Measurements from ENCODE around the gene GBP3. TPM values are rescaled to one million over a fixed set of nuclear protein-coding genes. Genes with fewer than 3 reads are reported as not detected.
"Not testable (repeated sequence)": the region's sequence is repeated elsewhere in the genome, so short reads cannot be mapped to it uniquely, and the experiment has no call there.

The GBP3 gene
- total and polyA plus RNA-seq, 2 donors (not counting 1 experiment from before 2014, with no cell fraction given) = 9.3 to 16.4 TPM

- no peak overlapping the region for H3K27ac Mint-ChIP-seq
- H3K79me2 ChIP-seq (ENCODE audit: control insufficient read depth, insufficient read depth, low read length) = no peaks in the 10 kb centered on the region
- H3K4me2 ChIP-seq (replicated peaks; ENCODE audit: low read depth, low read length, poor library complexity, severe bottlenecking) = no peak overlapping the region
- ChIA-PET POLR2A (no interaction called here), CTCF (no interaction called here)
- no peaks in the 10 kb centered on the region for H3K9me3 ChIP-seq (ENCODE audit: control extremely low read depth in 1 of 3, control insufficient read depth in 2 of 3, insufficient read depth in 1 of 3, low read length in 2 of 3)
- no peaks in the 10 kb centered on the region for H3K27me3 Mint-ChIP-seq
- 100% methylated on average over 1 of the region's 9 CpGs for WGBS (ENCODE audit: insufficient coverage)
- peaks cover 0 to 27% of the 10 kb centered on the region in 2 experiments for H3K36me3 ChIP-seq (replicated peaks in 1 of 2; ENCODE audit: control extremely low read depth in 1 of 2, control insufficient read depth in 1 of 2, extremely low read depth in 1 of 2, insufficient read depth in 2 of 2, low read length in 1 of 2)
- no peak overlapping the region for H3K9ac ChIP-seq (ENCODE audit: low read length)
- no peaks in the 10 kb centered on the region for H4K20me1 ChIP-seq (ENCODE audit: control insufficient read depth, insufficient read depth, low read length, poor library complexity, severe bottlenecking)
- H3K4me3 Mint-ChIP-seq = no peak overlapping the region
- H3K4me1 ChIP-seq (ENCODE audit: control insufficient read depth in 2 of 2, insufficient read depth in 2 of 2, low read length in 2 of 2) = no peaks in the 10 kb centered on the region
- no peak for ATAC-seq (ENCODE audit: low read depth)
- DNase-seq = no peak
- H3K9me3 Mint-ChIP-seq (ENCODE audit: insufficient read depth) = no peaks in the 10 kb centered on the region
- no peaks in the 10 kb centered on the region for H3K4me1 Mint-ChIP-seq
- intact Hi-C loops (cut with micrococcal nuclease) = no loop called here
- H2AFZ ChIP-seq (ENCODE audit: insufficient read depth, low read depth, low read length, poor library complexity, severe bottlenecking) = no peak overlapping the region
- no peak for TF ChIP-seq EZH2 (IDR thresholded peaks at IDR 0.05; ENCODE audit: borderline replicate concordance, insufficient read depth, low read depth, low read length, poor library complexity, severe bottlenecking)
- TF ChIP-seq CTCF (IDR thresholded peaks at IDR 0.05) = no peak
- no peak overlapping the region for H3K4me3 ChIP-seq (ENCODE audit: control extremely low read depth in 1 of 5, extremely low read depth in 1 of 5, insufficient read depth in 1 of 5, low read depth in 2 of 5, low read length in 4 of 5)
- no peak overlapping the region for H3K27ac ChIP-seq (ENCODE audit: low read length in 2 of 2)
- H3K27me3 ChIP-seq (replicated peaks in 1 of 4; ENCODE audit: control extremely low read depth in 1 of 4, control insufficient read depth in 3 of 4, insufficient read depth in 4 of 4, low read length in 3 of 4) = no peaks in the 10 kb centered on the region
These were observed 28.8 kb upstream of the GBP3 start for GRCh38 chr1:89051300-89051954.

- Histone ChIP-seq H3K79me2 (ENCODE audit: control insufficient read depth, insufficient read depth, low read length) (no peaks in the 10 kb centered on the region), H3K9ac (ENCODE audit: low read length) (no peak overlapping the region), H3K27me3 (replicated peaks in 1 of 4; ENCODE audit: control extremely low read depth in 1 of 4, control insufficient read depth in 3 of 4, insufficient read depth in 4 of 4, low read length in 3 of 4) (no peaks in the 10 kb centered on the region), H4K20me1 (ENCODE audit: control insufficient read depth, insufficient read depth, low read length, poor library complexity, severe bottlenecking) (no peaks in the 10 kb centered on the region), H3K4me1 (ENCODE audit: control insufficient read depth in 2 of 2, insufficient read depth in 2 of 2, low read length in 2 of 2) (no peaks in the 10 kb centered on the region), H3K4me2 (replicated peaks; ENCODE audit: low read depth, low read length, poor library complexity, severe bottlenecking) (no peak overlapping the region), H3K9me3 (ENCODE audit: control extremely low read depth in 1 of 3, control insufficient read depth in 2 of 3, insufficient read depth in 1 of 3, low read length in 2 of 3) (no peaks in the 10 kb centered on the region), H3K36me3 (replicated peaks in 1 of 2; ENCODE audit: control extremely low read depth in 1 of 2, control insufficient read depth in 1 of 2, extremely low read depth in 1 of 2, insufficient read depth in 2 of 2, low read length in 1 of 2) (peaks cover 0 to 24% of the 10 kb centered on the region in 2 experiments), H2AFZ (ENCODE audit: insufficient read depth, low read depth, low read length, poor library complexity, severe bottlenecking) (no peak overlapping the region), H3K27ac (ENCODE audit: low read length in 2 of 2) (no peak overlapping the region), H3K4me3 (ENCODE audit: control extremely low read depth in 1 of 5, extremely low read depth in 1 of 5, insufficient read depth in 1 of 5, low read depth in 2 of 5, low read length in 4 of 5) (no peak overlapping the region)
- ATAC-seq (ENCODE audit: low read depth) (no peak), DNase-seq (no peak)
- TF ChIP-seq EZH2 (IDR thresholded peaks at IDR 0.05; ENCODE audit: borderline replicate concordance, insufficient read depth, low read depth, low read length, poor library complexity, severe bottlenecking) = no peak
- TF ChIP-seq CTCF (IDR thresholded peaks at IDR 0.05) = no peak
- Mint-ChIP-seq H3K4me3 (no peak overlapping the region), H3K27me3 (no peaks in the 10 kb centered on the region), H3K4me1 (no peaks in the 10 kb centered on the region), H3K9me3 (ENCODE audit: insufficient read depth) (no peaks in the 10 kb centered on the region), H3K27ac (no peak overlapping the region)
- ChIA-PET POLR2A (no interaction called here), CTCF (no interaction called here)
- over 99% methylated on average over 11 of the region's 11 CpGs for WGBS (ENCODE audit: insufficient coverage)
- intact Hi-C loops (cut with micrococcal nuclease) = no loop called here
These were observed 28.0 kb upstream of the GBP3 start for GRCh38 chr1:89050649-89051033.

GRCh38 chr1:89049901-89050648, 27.4 kb upstream of the GBP3 start:
- H3K36me3 ChIP-seq (replicated peaks in 1 of 2; ENCODE audit: control extremely low read depth in 1 of 2, control insufficient read depth in 1 of 2, extremely low read depth in 1 of 2, insufficient read depth in 2 of 2, low read length in 1 of 2) = peaks cover 0 to 22% of the 10 kb centered on the region in 2 experiments
- H3K27ac Mint-ChIP-seq = not testable (repeated sequence)

More at GRCh38 chr1:89049901-89050648, 27.4 kb upstream of the GBP3 start:
- H3K27me3 Mint-ChIP-seq; DNase-seq; H3K9ac ChIP-seq (ENCODE audit: low read length); H2AFZ ChIP-seq (ENCODE audit: insufficient read depth, low read depth, low read length, poor library complexity, severe bottlenecking); H3K9me3 ChIP-seq (ENCODE audit: control extremely low read depth in 1 of 3, control insufficient read depth in 2 of 3, insufficient read depth in 1 of 3, low read length in 2 of 3); H3K27me3 ChIP-seq (replicated peaks in 1 of 4; ENCODE audit: control extremely low read depth in 1 of 4, control insufficient read depth in 3 of 4, insufficient read depth in 4 of 4, low read length in 3 of 4); H3K79me2 ChIP-seq (ENCODE audit: control insufficient read depth, insufficient read depth, low read length); CTCF ChIA-PET; H3K9me3 Mint-ChIP-seq (ENCODE audit: insufficient read depth); POLR2A ChIA-PET; H3K27ac ChIP-seq (ENCODE audit: low read length in 2 of 2); H3K4me1 Mint-ChIP-seq; H3K4me3 Mint-ChIP-seq; ATAC-seq (ENCODE audit: low read depth); H3K4me1 ChIP-seq (ENCODE audit: control insufficient read depth in 2 of 2, insufficient read depth in 2 of 2, low read length in 2 of 2); H3K4me2 ChIP-seq (replicated peaks; ENCODE audit: low read depth, low read length, poor library complexity, severe bottlenecking); intact Hi-C loops (cut with micrococcal nuclease); H4K20me1 ChIP-seq (ENCODE audit: control insufficient read depth, insufficient read depth, low read length, poor library complexity, severe bottlenecking); H3K4me3 ChIP-seq (ENCODE audit: control extremely low read depth in 1 of 5, extremely low read depth in 1 of 5, insufficient read depth in 1 of 5, low read depth in 2 of 5, low read length in 4 of 5): not testable (repeated sequence)
- WGBS (ENCODE audit: insufficient coverage) = 91% methylated on average over 9 of the region's 9 CpGs

Measured in B cell (primary cell).